Stimulated activated CD4-positive, alpha-beta T cell treated with anti-CD3 and anti-CD28 coated beads, Interleukin-12 subunit alpha, Interleukin-12 subunit beta, amount 100 ng/mL, for 24 hours (primary cell): Measurements from ENCODE around the gene HEPN1.

ENCODE experiments used
- DNase-seq, 2 experiments: peaks; one replicate each; pipeline ENCODE4 v3.0.0-alpha.2; 2020; ENCODE audit warnings: low read depth in 2 of 2

Gene HEPN1

GRCh38 chr11:124884869-124885479, 34.1 kb upstream of the HEPN1 start:
- DNase-seq, result no peak

DNA sequence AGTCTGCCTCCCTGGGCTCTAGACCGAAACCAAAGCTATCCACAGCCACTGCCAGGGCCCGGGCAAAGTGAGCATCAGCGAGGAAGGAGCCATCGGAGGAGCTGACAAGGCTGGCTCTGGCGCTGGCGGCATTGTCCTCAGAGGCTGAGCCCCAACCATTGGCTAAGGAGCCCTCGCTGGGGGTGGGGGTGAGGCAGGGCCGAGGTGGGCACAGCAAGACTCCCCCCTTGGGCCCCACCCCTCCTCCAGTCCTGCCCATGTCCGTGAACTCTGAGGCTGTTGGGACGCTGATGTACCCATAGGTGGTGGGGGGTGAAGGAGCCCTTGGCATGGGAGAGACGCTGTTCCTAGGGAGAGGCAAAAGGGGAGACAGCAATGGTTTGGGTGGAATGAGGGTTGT, 32.6 kb upstream of the HEPN1 start:
- no peak for DNase-seq

DNA sequence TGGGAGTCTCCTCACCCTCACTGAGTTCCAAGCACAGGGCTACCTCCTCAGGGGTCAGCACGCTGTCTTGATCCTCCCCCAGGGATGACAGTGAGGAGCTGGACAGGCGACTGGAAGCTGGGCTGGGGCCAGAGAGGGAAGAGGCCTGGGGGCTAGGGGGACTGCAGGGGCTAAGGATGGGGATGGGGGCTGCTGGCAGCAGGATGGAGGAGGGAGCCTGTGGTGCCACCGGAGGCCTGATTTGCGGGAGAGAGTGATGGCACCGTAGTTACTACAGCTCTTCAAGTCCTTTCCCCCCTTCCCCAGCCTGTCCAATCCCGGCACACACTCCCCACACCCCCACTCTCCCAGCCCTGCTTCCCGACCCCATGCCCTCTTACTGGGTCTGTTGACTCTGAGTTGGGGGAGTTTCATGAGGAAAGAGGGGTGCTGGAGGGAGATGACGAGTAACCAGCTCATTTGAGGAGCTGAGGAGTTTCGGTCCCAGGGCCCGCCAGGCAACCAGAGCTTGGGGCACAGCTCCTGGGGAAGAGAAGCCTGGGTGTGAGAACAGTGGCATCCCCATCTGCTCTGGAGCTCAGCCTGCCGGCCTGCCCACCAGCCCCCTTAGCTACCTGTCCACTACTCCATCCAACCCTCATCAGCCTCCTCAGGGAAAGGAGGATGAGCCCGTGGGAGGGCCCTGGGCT, 31.9 kb upstream of the HEPN1 start:
- no peak for DNase-seq

GRCh38 chr11:124887667-124888013, 31.4 kb upstream of the HEPN1 start:
- no peak for DNase-seq

- DNase-seq, result no peak
Measured at GRCh38 chr11:124889191-124890091, 29.6 kb upstream of the HEPN1 start.

DNA sequence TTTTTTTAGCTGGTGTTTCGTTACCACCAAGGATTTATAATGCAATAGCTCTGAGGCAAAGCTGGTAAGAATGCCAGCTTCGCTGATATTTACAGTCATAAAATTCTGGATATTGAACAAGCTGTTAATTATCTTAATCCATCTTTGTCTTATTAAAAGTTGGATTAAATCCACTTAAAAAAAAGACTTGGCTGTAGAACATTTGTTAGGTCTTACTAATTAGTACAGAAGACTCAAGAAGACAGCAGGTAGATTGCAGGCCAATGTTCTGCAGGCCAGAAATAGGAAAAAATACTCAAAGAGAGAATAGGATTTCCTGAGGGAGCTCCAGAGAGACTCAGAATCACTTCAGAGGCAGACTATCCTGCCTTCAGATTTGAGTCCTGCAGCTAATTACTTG, 28.9 kb upstream of the HEPN1 start:
- no peak for DNase-seq

- no peak for DNase-seq
Measured at GRCh38 chr11:124890683-124891372, 28.2 kb upstream of the HEPN1 start.

DNA sequence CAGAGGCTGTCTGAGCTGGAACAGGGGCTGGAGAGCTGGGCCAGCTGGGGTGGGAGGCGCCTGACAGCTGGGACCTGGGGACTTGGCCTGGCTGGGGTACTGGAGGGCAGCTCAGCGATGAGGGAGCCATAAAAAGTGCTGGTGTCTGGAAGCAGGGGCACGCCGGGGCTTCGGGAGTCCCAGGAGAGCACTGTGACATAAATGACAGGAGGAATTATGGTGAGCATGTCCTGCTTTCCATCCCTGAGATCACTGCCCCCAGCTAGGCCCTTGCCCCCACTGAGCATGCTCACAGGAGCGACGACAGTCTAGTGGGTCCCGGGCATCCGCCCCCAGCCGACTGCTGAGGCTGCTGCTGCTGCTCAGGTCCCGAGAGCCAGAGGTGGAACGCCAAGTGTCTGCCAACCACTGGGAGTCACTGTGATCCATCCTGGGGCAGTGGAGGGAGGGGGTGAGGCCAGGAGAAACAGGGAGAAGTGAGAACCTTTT, 27.6 kb upstream of the HEPN1 start:
- DNase-seq, result no peak

GRCh38 chr11:124892146-124892545, 26.9 kb upstream of the HEPN1 start:
- DNase-seq, result no peak

DNA sequence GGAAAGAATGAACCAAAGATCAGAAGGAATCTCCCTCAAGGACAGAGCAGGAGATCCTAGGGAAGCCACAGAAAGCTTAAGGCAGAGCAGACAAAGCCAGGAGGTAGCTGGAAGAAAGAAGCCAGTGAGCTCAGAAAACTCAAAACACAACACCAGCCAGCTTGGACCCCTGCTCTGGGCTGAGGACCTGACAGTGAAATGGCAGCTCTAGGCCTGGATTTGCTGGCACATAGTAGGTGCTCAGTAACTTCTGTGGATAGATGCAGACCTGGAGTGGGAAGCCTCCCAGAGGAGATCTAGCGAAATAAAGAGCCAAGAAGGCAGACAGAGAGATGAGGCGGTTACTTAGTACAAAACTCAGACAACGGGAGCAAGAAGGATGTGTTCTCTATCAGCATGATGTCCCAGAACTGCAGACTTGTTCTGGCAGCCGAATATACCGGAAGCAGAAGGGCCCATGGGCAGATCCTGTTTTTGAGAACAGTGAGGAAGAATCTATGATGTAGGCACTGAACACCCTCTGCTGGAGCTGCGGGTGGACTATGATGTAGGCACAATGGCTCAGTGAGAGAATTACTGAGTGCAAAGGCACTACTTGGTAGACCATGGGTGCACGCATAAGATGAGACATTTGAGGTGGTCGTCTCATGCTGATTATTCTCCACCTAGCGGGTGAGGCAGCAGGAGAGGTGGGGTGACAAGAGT, 26.1 kb upstream of the HEPN1 start:
- DNase-seq, result no peak

DNA sequence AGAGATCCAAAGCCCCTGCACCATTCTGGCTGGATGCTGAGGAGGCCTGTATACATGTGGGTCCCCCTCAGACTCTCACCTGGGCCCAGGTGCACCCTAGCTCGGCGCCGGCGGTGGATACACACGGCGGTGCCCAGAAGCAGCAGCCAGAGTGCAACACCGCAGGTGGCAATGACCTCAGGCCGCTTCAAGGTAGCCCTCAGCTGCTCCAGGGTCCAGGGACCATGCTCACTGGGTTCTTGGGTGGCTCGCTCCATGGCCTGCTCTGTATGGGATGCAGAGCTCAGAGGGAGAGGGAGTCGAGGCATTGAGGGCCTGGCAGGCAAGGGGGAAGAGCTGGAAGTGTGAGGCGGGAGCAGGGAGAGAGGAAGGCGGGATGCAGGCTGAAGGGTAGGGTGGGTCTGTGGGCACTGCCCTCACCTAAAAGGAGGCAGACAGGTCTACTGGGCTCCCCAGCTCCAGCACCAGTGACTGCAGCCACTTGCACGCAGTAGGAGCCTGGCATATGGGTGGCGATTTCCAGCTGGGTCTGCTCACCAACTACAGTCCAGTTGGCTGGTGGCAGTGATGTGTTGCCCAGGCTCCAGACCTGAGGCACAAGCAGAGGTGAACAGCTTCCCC, 25.2 kb upstream of the HEPN1 start:
- no peak for DNase-seq

- no peak for DNase-seq
Measured at GRCh38 chr11:124894606-124895430, 24.2 kb upstream of the HEPN1 start.

GRCh38 chr11:124895471-124895971, 23.5 kb upstream of the HEPN1 start:
- no peak for DNase-seq

GRCh38 chr11:124896071-124896750, 22.8 kb upstream of the HEPN1 start:
- DNase-seq, result no peak

- no peak for DNase-seq
Measured at GRCh38 chr11:124896821-124897391, 22.1 kb upstream of the HEPN1 start.

DNA sequence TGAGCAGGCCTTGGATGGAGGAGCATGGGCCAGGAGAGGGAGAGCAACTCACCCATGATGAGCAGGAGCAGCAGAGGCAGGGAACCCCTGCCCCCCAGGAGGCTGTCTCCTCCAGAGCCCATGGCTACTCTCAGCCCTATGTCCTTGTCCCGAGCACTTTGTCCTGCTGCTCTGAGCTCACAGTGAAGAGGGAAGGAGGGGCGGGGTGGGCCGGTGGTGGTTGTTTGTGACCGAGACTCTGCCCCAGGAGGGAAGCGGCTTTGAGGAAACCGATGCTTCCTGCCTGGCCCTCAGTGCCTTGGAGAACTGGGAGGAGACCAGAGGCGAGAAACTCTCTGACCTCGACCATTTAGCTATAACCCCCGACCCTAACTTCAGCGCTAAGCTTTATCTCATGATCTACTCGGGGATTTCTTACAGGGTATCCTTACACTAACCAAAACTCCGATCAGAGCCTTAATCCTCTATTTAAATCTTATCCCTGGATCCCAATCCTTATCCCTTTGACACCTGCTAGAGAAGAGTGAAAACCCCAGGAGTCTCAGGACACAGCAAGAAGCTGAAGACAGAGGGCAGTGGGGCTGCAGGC, 21.3 kb upstream of the HEPN1 start, which contains the start of gene ROBO4:
Gene ROBO4 (minus strand): TSS at position 192 of the 589 bp plus-strand sequence. CDS start 70 bp downstream, at position 122.
- no peak for DNase-seq

- no peak for DNase-seq
Measured at GRCh38 chr11:124898263-124898680, 20.8 kb upstream of the HEPN1 start.

DNA sequence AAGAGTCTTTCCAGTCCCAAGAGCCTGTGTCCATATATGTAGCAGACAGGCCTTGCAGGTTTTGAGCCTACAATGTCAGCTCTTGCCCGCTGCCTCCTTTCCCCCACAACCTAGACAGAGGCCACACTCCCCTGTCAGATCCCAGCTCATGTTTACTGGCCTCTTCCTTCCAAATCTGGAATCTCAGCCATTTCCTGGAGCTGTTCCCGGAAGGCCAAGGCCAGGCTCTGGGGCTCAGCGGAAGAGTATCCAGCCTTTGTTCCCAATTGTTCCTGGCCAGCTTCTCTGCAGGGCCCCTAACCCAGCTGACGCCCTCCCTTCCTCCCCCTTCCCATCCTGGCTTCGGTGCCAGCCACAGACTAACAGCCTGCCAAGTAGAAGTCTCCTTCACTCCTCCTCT, 20.3 kb upstream of the HEPN1 start:
- DNase-seq, result no peak
